Body of pancreas (tissue), 4 donors: Measurements from ENCODE around the gene RASGRP1.

Experiments used
- CTCF ChIP-seq, 7 experiments: fragments of 450-650 bp in 4 of 7; fragments of 200-600 bp in 3 of 7; sonication (generic) in 3 of 7; IDR thresholded peaks; one replicate each; pipeline ENCODE4 v1.5.1; 2016 to 2019; ENCODE audit warnings: antibody characterized with exemption in 7 of 7
- POLR2A ChIP-seq, 3 donors: fragments of 450-650 bp; IDR thresholded peaks; one replicate each; pipeline ENCODE4 v1.6.1; 2016; ENCODE audit warnings: antibody characterized with exemption in 3 of 3, mild to moderate bottlenecking in 2 of 3

GRCh38 chr15:38512901-38513300, 51.7 kb downstream of the RASGRP1 start:
- TF ChIP-seq CTCF (IDR thresholded peaks at IDR 0.05) = no peak
- no peak for TF ChIP-seq POLR2A (IDR thresholded peaks at IDR 0.05)
